ENCODE results near the gene HBB. TPM values are rescaled to one million over a fixed set of nuclear protein-coding genes. Genes with fewer than 3 reads are reported as not detected.

The HBB gene
- total RNA-seq, 1 experiment from 2014 or later = not detected

DNA sequence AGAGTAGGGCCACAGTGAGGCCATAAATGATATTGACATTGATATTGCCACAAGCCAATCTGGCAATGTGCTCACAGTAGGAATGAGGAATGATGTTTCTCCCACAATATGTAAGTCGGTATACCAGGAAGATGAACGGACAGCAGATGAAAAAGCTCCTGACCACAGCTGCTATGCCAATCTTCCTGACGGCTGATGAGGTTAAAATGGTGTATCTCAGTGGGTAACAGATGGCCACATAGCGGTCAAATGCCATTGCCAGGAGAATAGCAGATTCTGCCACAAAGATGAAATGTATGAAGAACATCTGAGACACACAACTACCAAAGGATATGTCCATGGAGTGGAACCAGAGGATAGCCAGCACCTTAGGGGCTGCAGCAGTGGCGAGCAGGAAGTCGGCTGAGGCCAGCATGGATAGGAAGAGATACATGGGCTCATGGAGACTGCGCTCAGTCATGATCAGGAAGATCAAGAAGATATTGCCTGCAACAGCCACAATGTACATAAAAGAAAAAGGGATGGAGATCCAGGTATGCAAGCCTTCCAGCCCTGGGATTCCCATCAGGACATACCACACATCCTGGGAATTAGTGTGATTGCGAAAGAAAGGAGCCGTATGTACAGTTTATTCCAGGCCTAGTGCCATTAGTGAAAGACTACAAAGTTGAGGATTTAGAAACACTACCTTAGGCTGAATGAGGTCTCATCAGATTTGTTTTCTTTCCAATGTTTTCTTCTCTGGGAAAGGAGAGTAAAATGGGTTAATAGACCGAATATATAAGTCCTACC lies 48.6 kb downstream of the HBB start:
- Histone ChIP-seq H3K79me2 (ENCODE audit: low read length) (no peaks in the 10 kb centered on the region), H3K27me3 (ENCODE audit: low read length) (no peaks in the 10 kb centered on the region), H3K4me3 (ENCODE audit: low read length) (no peak overlapping the region), H2AFZ (ENCODE audit: low read length) (no peak overlapping the region), H3K4me2 (ENCODE audit: low read depth, low read length, poor library complexity, severe bottlenecking) (no peak overlapping the region), H4K20me1 (ENCODE audit: insufficient read depth, low read depth, low read length) (no peaks in the 10 kb centered on the region), H3K9me3 (ENCODE audit: low read length) (no peaks in the 10 kb centered on the region), H3K9me2 (replicated peaks; ENCODE audit: insufficient read depth, low read length) (no peaks in the 10 kb centered on the region), H3K36me3 (ENCODE audit: insufficient read depth, low read length) (no peaks in the 10 kb centered on the region), H3K9ac (ENCODE audit: low read length) (no peak overlapping the region), H3K27ac (ENCODE audit: low read length) (no peak overlapping the region), H3K4me1 (ENCODE audit: low read length) (no peaks in the 10 kb centered on the region)
- no peak for DNase-seq

Other genes starting within 250 kb of the HBB start
- gene OR51L1, start 232.2 kb downstream of the HBB start, total RNA-seq (2014; rRNA removed; shearing (Covaris generic); ENCODE audit: low replicate concordance) = not detected in 2 replicates
- not detected in 2 replicates for gene OR52J3, start 180.5 kb downstream of the HBB start, total RNA-seq (2014; rRNA removed; shearing (Covaris generic); ENCODE audit: low replicate concordance)
- gene OR52E2, start 167.4 kb downstream of the HBB start, total RNA-seq (2014; rRNA removed; shearing (Covaris generic); ENCODE audit: low replicate concordance) = not detected in 2 replicates
- not detected in 2 replicates for gene OR52E1, start 157.5 kb downstream of the HBB start, total RNA-seq (2014; rRNA removed; shearing (Covaris generic); ENCODE audit: low replicate concordance)
- not detected in 2 replicates for gene OR52A5, start 88.7 kb downstream of the HBB start, total RNA-seq (2014; rRNA removed; shearing (Covaris generic); ENCODE audit: low replicate concordance)
- gene OR52A1, start 72.3 kb downstream of the HBB start, total RNA-seq (2014; rRNA removed; shearing (Covaris generic); ENCODE audit: low replicate concordance) = not detected in 2 replicates
- not detected in 2 replicates for gene OR51V1, start 26.4 kb downstream of the HBB start, total RNA-seq (2014; rRNA removed; shearing (Covaris generic); ENCODE audit: low replicate concordance)
- gene HBD, start 7.4 kb upstream of the HBB start, total RNA-seq (2014; rRNA removed; shearing (Covaris generic); ENCODE audit: low replicate concordance) = not detected in 2 replicates
- gene HBG1, start 22.8 kb upstream of the HBB start, total RNA-seq (2014; rRNA removed; shearing (Covaris generic); ENCODE audit: low replicate concordance) = not detected in 2 replicates
- gene HBG2, start 27.7 kb upstream of the HBB start, total RNA-seq (2014; rRNA removed; shearing (Covaris generic); ENCODE audit: low replicate concordance) = not detected in 2 replicates
- gene HBE1, start 42.9 kb upstream of the HBB start, total RNA-seq (2014; rRNA removed; shearing (Covaris generic); ENCODE audit: low replicate concordance) = not detected in 2 replicates
- gene OR51B4, start 74.9 kb upstream of the HBB start, total RNA-seq (2014; rRNA removed; shearing (Covaris generic); ENCODE audit: low replicate concordance) = not detected in 2 replicates
- gene OR51B2, start 97.2 kb upstream of the HBB start, total RNA-seq (2014; rRNA removed; shearing (Covaris generic); ENCODE audit: low replicate concordance) = not detected in 2 replicates
- gene OR51B5, start 116.5 kb upstream of the HBB start, total RNA-seq (2014; rRNA removed; shearing (Covaris generic); ENCODE audit: low replicate concordance) = 0.60 TPM in 1 of 2 replicates, not detected in the other
- not detected in 2 replicates for gene OR51B6, start 124.4 kb upstream of the HBB start, total RNA-seq (2014; rRNA removed; shearing (Covaris generic); ENCODE audit: low replicate concordance)
- gene OR51M1, start 156.7 kb upstream of the HBB start, total RNA-seq (2014; rRNA removed; shearing (Covaris generic); ENCODE audit: low replicate concordance) = not detected in 2 replicates
- not detected in 2 replicates for gene OR51Q1, start 195.0 kb upstream of the HBB start, total RNA-seq (2014; rRNA removed; shearing (Covaris generic); ENCODE audit: low replicate concordance)
- gene OR51I1, start 214.4 kb upstream of the HBB start, total RNA-seq (2014; rRNA removed; shearing (Covaris generic); ENCODE audit: low replicate concordance) = not detected in 2 replicates
- not detected in 2 replicates for gene OR51I2, start 222.3 kb upstream of the HBB start, total RNA-seq (2014; rRNA removed; shearing (Covaris generic); ENCODE audit: low replicate concordance)

Data from Karpas-422 (cell line).